ENCODE data around the gene KRTAP5-10. TPM values are rescaled to one million over a fixed set of nuclear protein-coding genes. Genes with fewer than 3 reads are reported as not detected.
"Not testable (repeated sequence)": the region's sequence is repeated elsewhere in the genome, so short reads cannot be mapped to it uniquely, and the experiment has no call there.

KRTAP5-10 gene
- total and polyA plus RNA-seq, 4 experiments from 2014 or later = not detected

GRCh38 chr11:71538666-71538990, 26.7 kb upstream of the KRTAP5-10 start:
- Histone ChIP-seq H3K4me1 (ENCODE audit: insufficient read depth, low read length) (no peaks in the 10 kb centered on the region), H3K27ac (ENCODE audit: low read depth, low read length) (no peak overlapping the region), H3K9me3 (ENCODE audit: control insufficient read depth in 1 of 2, low read length in 2 of 2) (no peaks in the 10 kb centered on the region), H3K36me3 (ENCODE audit: insufficient read depth, low read length) (no peaks in the 10 kb centered on the region), H3K27me3 (ENCODE audit: insufficient read depth, low read length) (no peaks in the 10 kb centered on the region), H3K4me3 (ENCODE audit: low read length in 2 of 2) (no peak overlapping the region)
- Mint-ChIP-seq H3K27ac (no peak overlapping the region), H3K4me3 (no peak overlapping the region), H3K4me1 (no peaks in the 10 kb centered on the region), H3K9me3 (peaks cover 0 to 18% (median 8%) of the 10 kb centered on the region in 8 donors), H3K36me3 (peaks cover 0 to 7% of the 10 kb centered on the region in 2 donors), H3K27me3 (peaks cover 12 to 34% of the 10 kb centered on the region in 2 donors)
- intact Hi-C loops (cut with micrococcal nuclease) = no loop called here
- CTCF ChIA-PET (ENCODE audit: partially characterized antibody) = no interaction called here
- no peak for DNase-seq
- POLR2A ChIA-PET (ENCODE audit: partially characterized antibody) = no interaction called here

DNA sequence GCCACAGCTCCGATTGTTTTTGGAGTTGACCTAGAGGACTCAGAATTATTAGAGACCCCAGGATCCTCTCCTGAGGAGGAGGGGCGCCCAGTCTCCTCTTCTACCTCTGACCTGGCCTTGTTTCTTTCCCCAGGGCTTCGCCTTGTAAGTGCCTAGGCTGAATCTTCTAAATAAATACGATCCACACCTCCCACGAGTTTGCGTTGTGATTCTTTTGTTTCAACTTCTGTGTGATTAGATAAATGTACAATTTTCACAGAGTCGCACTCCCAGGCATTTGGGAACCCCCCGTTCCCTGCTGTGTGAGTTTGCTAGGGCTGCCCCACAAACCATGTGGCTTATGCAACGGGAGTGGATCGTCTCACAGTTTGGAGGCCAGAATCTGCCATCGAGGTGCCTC, 26.3 kb upstream of the KRTAP5-10 start:
- no peak overlapping the region for H3K27ac Mint-ChIP-seq

DNA sequence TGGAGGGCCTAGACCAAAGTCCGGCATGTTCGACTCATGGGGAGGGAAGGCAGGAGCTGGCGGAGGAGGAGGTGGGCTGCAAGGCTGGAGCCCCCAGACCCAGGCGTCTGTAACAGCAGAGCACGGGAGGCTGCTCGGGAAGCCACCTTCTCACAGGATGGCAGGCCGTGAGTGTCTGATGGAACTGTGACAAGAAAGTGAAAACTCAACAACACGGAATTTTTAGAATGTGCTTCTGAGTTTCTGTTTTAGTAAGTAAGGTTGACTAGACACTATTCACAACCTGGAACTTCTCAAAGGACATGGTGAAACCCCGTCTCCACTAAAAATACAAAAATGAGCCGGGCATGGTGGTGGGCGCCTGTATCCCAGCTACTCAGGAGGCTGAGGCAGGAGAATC, 25.4 kb upstream of the KRTAP5-10 start:
- H3K4me3 Mint-ChIP-seq; H3K36me3 Mint-ChIP-seq; H3K27me3 ChIP-seq (ENCODE audit: insufficient read depth, low read length); CTCF ChIA-PET (ENCODE audit: partially characterized antibody); DNase-seq; H3K27ac Mint-ChIP-seq; POLR2A ChIA-PET (ENCODE audit: partially characterized antibody); H3K4me1 ChIP-seq (ENCODE audit: insufficient read depth, low read length); H3K27ac ChIP-seq (ENCODE audit: low read depth, low read length); H3K9me3 ChIP-seq (ENCODE audit: control insufficient read depth in 1 of 2, low read length in 2 of 2); H3K4me3 ChIP-seq (ENCODE audit: low read length in 2 of 2); intact Hi-C loops (cut with micrococcal nuclease); H3K36me3 ChIP-seq (ENCODE audit: insufficient read depth, low read length); H3K4me1 Mint-ChIP-seq: not testable (repeated sequence)
- Mint-ChIP-seq H3K9me3 (peaks cover 0 to 18% (median 8%) of the 10 kb centered on the region in 8 donors), H3K27me3 (peaks cover 12 to 35% of the 10 kb centered on the region in 2 donors)

More for the DNA sequence above, 26.3 kb upstream of the KRTAP5-10 start:
- H3K36me3 Mint-ChIP-seq = peaks cover 0 to 7% of the 10 kb centered on the region in 2 donors
- peaks cover 0 to 18% (median 8%) of the 10 kb centered on the region in 8 donors for H3K9me3 Mint-ChIP-seq
- H3K4me1 Mint-ChIP-seq = no peaks in the 10 kb centered on the region
- no peak overlapping the region for H3K27ac ChIP-seq (ENCODE audit: low read depth, low read length)
- no peak for DNase-seq
- intact Hi-C loops (cut with micrococcal nuclease) = no loop called here
- no peaks in the 10 kb centered on the region for H3K4me1 ChIP-seq (ENCODE audit: insufficient read depth, low read length)
- peaks cover 12 to 34% of the 10 kb centered on the region in 2 donors for H3K27me3 Mint-ChIP-seq
- H3K4me3 Mint-ChIP-seq = no peak overlapping the region
- H3K4me3 ChIP-seq (ENCODE audit: low read length in 2 of 2) = no peak overlapping the region
- POLR2A ChIA-PET (ENCODE audit: partially characterized antibody) = no interaction called here
- no peaks in the 10 kb centered on the region for H3K27me3 ChIP-seq (ENCODE audit: insufficient read depth, low read length)
- CTCF ChIA-PET (ENCODE audit: partially characterized antibody) = no interaction called here
- no peaks in the 10 kb centered on the region for H3K36me3 ChIP-seq (ENCODE audit: insufficient read depth, low read length)
- H3K9me3 ChIP-seq (ENCODE audit: control insufficient read depth in 1 of 2, low read length in 2 of 2) = no peaks in the 10 kb centered on the region

- H3K4me3 ChIP-seq (ENCODE audit: low read length in 2 of 2); H3K27ac Mint-ChIP-seq; H3K4me1 ChIP-seq (ENCODE audit: insufficient read depth, low read length); H3K27ac ChIP-seq (ENCODE audit: low read depth, low read length); H3K4me1 Mint-ChIP-seq; H3K36me3 ChIP-seq (ENCODE audit: insufficient read depth, low read length); H3K9me3 ChIP-seq (ENCODE audit: control insufficient read depth in 1 of 2, low read length in 2 of 2); H3K27me3 ChIP-seq (ENCODE audit: insufficient read depth, low read length); POLR2A ChIA-PET (ENCODE audit: partially characterized antibody); H3K36me3 Mint-ChIP-seq; intact Hi-C loops (cut with micrococcal nuclease); DNase-seq; H3K4me3 Mint-ChIP-seq; CTCF ChIA-PET (ENCODE audit: partially characterized antibody): not testable (repeated sequence)
- H3K27me3 Mint-ChIP-seq = peaks cover 12 to 39% of the 10 kb centered on the region in 2 donors
- peaks cover 0 to 18% (median 8%) of the 10 kb centered on the region in 8 donors for H3K9me3 Mint-ChIP-seq
Observed at GRCh38 chr11:71540521-71541304, 24.6 kb upstream of the KRTAP5-10 start.

DNA sequence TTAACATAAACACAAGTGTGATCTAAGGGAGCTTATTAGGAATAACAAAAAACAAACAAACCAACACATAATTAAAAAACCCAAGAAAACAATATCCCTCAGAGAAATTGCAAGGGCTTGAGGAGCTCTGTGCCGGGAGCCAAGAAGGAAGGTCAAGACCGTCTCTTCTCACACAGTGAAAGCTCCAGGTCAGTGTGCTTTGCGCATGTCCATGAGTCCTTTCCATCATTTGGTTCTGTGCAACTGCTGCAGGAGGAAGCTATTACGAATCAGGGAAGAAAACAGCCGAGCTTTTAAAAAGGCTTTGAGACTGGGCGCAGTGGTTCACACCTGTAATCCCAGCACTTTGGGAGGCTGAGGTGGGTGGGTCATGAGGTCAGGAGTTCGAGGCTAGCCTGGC, 23.0 kb upstream of the KRTAP5-10 start:
- peaks cover 0 to 18% (median 8%) of the 10 kb centered on the region in 8 donors for H3K9me3 Mint-ChIP-seq
- no peak overlapping the region for H3K4me3 ChIP-seq (ENCODE audit: low read length in 2 of 2)
- H3K27ac Mint-ChIP-seq = no peak overlapping the region
- peaks cover 11 to 41% of the 10 kb centered on the region in 2 donors for H3K27me3 Mint-ChIP-seq
- intact Hi-C loops (cut with micrococcal nuclease) = no loop called here
- H3K9me3 ChIP-seq (ENCODE audit: control insufficient read depth in 1 of 2, low read length in 2 of 2) = no peaks in the 10 kb centered on the region
- no peaks in the 10 kb centered on the region for H3K27me3 ChIP-seq (ENCODE audit: insufficient read depth, low read length)
- ChIA-PET POLR2A (ENCODE audit: partially characterized antibody) (no interaction called here), CTCF (ENCODE audit: partially characterized antibody) (no interaction called here)
- H3K4me1 Mint-ChIP-seq = no peaks in the 10 kb centered on the region
- peaks cover 0 to 7% of the 10 kb centered on the region in 2 donors for H3K36me3 Mint-ChIP-seq
- H3K4me1 ChIP-seq (ENCODE audit: insufficient read depth, low read length) = no peaks in the 10 kb centered on the region
- no peak overlapping the region for H3K27ac ChIP-seq (ENCODE audit: low read depth, low read length)
- no peak for DNase-seq
- H3K4me3 Mint-ChIP-seq = no peak overlapping the region
- H3K36me3 ChIP-seq (ENCODE audit: insufficient read depth, low read length) = no peaks in the 10 kb centered on the region

DNA sequence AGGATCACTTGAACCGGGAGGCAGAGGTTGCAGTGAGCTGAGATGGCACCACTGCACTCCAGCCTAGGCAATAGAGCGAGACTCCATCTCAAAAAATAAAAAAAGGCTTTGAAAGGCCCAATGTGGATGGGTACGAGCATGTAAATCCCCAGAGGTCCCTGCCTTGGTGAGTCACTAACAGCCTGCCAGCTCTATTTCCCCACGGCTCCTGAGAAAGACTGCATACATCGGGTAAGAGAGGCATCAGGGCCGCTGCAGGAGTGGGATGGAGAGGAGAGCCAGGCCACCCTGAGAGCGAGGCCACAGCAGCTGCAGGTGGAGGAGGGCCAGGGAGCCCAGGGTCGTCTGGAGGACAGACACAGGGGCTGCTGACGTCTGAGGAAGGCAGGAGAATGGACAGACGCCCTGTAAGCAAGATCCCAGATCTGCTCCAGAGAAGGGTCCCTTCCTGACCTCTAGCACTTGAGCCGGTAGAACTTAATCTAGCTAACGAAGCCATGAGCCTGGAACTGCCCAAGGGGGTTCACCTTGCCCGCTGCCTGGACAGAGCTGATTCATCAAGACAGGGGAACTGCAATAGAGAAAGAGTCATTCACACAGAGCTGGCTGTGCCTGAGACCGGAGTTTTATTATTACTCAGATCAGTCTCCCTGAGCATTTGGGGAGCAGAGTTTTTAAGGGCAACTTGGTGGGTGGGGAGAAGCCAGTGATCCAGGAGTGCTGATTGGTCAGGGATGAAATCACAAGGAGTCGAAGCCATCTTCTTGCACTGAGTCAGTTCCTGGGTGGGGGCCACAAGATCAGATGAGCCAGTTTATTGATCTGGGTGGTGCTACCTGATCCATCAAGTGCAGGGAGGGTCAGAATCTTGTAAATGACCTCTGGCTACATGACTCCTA, 22.2 kb upstream of the KRTAP5-10 start:
- Histone ChIP-seq H3K4me1 (ENCODE audit: insufficient read depth, low read length) (no peaks in the 10 kb centered on the region), H3K36me3 (ENCODE audit: insufficient read depth, low read length) (no peaks in the 10 kb centered on the region), H3K27ac (ENCODE audit: low read depth, low read length) (no peak overlapping the region), H3K9me3 (ENCODE audit: control insufficient read depth in 1 of 2, low read length in 2 of 2) (no peaks in the 10 kb centered on the region), H3K4me3 (ENCODE audit: low read length in 2 of 2) (no peak overlapping the region), H3K27me3 (ENCODE audit: insufficient read depth, low read length) (no peaks in the 10 kb centered on the region)
- H3K27ac Mint-ChIP-seq = peak overlapping the region in 1 of 7 donors; percentile 34
- CTCF ChIA-PET (ENCODE audit: partially characterized antibody) = interaction anchor here (0.6 kb wide), 1 partner anchor 41 kb away, joined by 3 read pairs; no protein-coding TSS in a partner anchor
- peaks cover 0 to 18% (median 8%) of the 10 kb centered on the region in 8 donors for H3K9me3 Mint-ChIP-seq
- no peaks in the 10 kb centered on the region for H3K4me1 Mint-ChIP-seq
- intact Hi-C loops (cut with micrococcal nuclease) = no loop called here
- H3K27me3 Mint-ChIP-seq = peaks cover 14 to 43% of the 10 kb centered on the region in 2 donors
- POLR2A ChIA-PET (ENCODE audit: partially characterized antibody) = no interaction called here
- H3K36me3 Mint-ChIP-seq = peaks cover 0 to 7% of the 10 kb centered on the region in 2 donors
- no peak overlapping the region for H3K4me3 Mint-ChIP-seq
- no peak for DNase-seq

- peaks cover 17 to 42% of the 10 kb centered on the region in 2 donors for H3K27me3 Mint-ChIP-seq
- H3K4me3 ChIP-seq (ENCODE audit: low read length in 2 of 2) = no peak overlapping the region
Observed at GRCh38 chr11:71543866-71544265, 21.5 kb upstream of the KRTAP5-10 start.

More at GRCh38 chr11:71543866-71544265, 21.5 kb upstream of the KRTAP5-10 start:
- Mint-ChIP-seq H3K36me3 (peaks cover 0 to 7% of the 10 kb centered on the region in 2 donors), H3K27ac (no peak overlapping the region), H3K4me3 (no peak overlapping the region), H3K4me1 (no peaks in the 10 kb centered on the region), H3K9me3 (peaks cover 0 to 18% (median 8%) of the 10 kb centered on the region in 8 donors)
- no peaks in the 10 kb centered on the region for H3K36me3 ChIP-seq (ENCODE audit: insufficient read depth, low read length)
- H3K4me1 ChIP-seq (ENCODE audit: insufficient read depth, low read length) = no peaks in the 10 kb centered on the region
- CTCF ChIA-PET (ENCODE audit: partially characterized antibody) = no interaction called here
- DNase-seq = no peak
- intact Hi-C loops (cut with micrococcal nuclease) = no loop called here
- no peaks in the 10 kb centered on the region for H3K27me3 ChIP-seq (ENCODE audit: insufficient read depth, low read length)
- POLR2A ChIA-PET (ENCODE audit: partially characterized antibody) = no interaction called here
- no peaks in the 10 kb centered on the region for H3K9me3 ChIP-seq (ENCODE audit: control insufficient read depth in 1 of 2, low read length in 2 of 2)
- no peak overlapping the region for H3K27ac ChIP-seq (ENCODE audit: low read depth, low read length)

Data from CD4-positive, alpha-beta memory T cell (primary cell).